ENCODE results near the gene CHST3.

The CHST3 gene

GRCh38 chr10:71995887-71996575, 31.8 kb downstream of the CHST3 start:
- no peak for DNase-seq

DNA sequence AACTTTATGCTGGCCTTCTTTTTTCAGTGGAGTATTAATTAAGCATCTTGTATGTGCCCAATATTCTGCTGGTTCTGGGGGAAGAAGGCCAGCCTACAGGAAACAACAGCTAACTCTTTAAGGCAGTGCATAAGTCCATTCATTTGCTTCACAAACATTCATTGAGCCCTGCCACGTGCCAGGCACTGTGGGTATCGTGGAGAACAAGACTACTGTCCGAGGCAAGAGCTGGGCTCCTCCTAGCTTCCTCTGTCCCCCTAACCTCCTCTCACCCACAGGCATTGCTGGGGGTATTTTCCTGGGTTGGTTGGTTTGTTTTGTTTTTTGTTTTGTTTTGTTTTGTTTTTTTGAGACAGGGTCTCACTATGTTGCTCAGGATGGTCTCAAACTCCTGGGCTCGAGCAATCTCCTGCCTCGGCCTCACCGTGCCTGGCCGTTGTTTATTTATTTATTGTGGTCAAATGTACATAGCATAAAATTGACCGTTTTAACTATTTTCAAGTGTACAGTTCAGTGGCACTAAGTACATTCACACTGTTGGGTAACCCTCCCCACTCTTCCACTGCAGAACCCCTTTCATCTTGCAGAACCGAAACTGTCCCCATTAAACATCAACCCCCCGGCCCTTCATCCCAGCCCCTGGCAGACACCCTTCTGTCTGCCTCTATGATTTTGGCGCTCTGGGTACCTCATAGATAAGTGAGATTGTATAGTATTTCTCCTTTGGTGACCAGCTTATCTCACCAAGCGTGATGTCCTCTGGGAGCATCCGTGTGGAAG, 32.6 kb downstream of the CHST3 start:
- no peak for DNase-seq

GRCh38 chr10:71998119-71998839, 34.1 kb downstream of the CHST3 start:
- no peak for DNase-seq

DNA sequence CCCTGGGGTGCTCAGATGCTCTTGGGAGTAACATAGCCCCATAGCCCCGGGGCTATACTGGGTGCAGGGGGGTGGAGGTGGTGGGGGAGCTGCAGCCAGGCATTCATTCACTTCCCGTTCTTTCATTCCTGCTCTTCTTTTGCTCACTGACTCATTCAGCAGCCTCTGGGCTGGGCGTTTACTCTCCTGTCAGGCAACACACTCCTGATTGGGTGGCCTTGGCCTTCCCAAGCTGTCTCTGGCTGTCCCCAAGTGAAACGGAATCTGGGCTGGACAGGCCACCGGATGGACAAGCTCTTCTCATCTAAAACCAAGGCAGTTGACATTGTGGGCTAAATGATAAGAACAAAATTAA, 34.6 kb downstream of the CHST3 start:
- DNase-seq: no peak

- no peak for DNase-seq
Observed at GRCh38 chr10:71999360-72000072, 35.3 kb downstream of the CHST3 start.

GRCh38 chr10:72000073-72001032, 36.2 kb downstream of the CHST3 start:
- DNase-seq: no peak

DNA sequence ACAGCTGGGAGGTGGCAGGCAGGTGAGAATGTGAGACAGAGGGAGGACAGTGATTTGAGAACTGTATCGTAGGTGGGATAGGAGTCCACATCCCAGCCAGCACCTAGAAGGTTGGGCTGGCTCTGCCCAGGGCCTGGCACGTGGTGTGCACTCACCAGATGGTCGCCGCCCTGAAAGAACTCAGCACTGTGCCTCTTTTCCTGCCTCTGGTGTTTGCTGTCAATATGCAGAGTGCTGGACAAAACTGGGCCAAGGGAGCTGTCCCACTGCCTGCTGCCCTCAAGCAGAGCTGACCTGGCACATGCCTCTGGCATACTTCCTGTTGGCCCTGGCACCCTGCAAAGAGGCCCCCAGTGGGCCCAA, 36.8 kb downstream of the CHST3 start:
- no peak for DNase-seq

GRCh38 chr10:72002354-72003295, 38.4 kb downstream of the CHST3 start:
- DNase-seq: no peak

DNA sequence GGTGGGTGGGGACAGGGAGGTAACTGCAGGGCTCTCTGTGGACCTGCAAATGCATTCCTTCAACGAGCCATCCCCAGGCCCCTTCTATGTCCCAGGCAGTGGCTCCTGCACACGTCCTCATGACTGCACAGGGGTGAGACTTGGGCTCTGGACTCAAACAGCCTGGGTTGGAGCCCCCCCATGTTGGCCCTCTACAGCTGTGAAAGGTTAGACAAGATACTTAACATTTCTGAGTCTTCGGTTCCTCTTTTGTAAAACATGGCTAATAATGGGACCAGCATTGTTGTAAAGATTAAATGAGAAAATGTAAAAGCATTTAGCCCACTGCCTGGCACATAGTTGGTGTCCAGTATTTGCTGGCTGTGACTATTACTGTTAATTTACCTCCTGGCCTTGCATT, 41.8 kb downstream of the CHST3 start:
- DNase-seq: no peak

GRCh38 chr10:72007246-72007892, 43.2 kb downstream of the CHST3 start:
- DNase-seq: no peak

DNA sequence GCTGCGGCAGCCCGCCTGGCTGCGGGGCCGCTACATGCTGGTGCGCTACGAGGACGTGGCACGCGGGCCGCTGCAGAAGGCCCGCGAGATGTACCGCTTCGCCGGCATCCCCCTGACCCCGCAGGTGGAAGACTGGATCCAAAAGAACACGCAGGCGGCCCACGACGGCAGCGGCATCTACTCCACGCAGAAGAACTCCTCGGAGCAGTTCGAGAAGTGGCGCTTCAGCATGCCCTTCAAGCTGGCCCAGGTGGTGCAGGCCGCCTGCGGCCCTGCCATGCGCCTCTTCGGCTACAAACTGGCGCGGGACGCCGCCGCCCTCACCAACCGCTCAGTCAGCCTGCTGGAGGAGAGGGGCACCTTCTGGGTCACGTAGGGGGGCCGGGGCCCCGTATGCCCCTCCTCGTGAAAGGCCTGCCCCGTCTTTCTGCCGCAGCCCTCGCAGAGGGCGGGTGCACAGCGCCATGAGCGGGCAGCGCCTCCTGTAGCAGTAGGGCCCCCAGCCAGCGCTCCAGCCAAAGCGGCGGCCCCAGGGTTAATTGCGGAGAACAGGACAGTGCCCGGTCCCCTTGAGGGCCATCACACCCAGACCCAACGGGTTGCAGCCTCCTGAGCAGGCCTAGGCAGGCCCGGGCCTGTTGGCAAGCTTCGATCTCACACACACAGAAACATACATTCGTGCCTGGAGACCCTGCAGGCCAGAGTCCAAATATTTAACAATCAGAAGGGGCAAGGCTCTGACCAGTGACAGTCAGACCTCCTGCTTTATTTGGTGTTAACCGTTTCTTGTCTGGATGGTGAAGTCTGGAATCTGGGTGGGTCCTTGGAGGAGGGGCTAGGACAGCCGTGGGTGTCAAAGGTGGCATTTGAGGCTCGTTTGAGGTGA, 44.1 kb downstream of the CHST3 start:
- DNase-seq: no peak

GRCh38 chr10:72009051-72009424, 44.8 kb downstream of the CHST3 start:
- DNase-seq: no peak

- DNase-seq: no peak
Observed at GRCh38 chr10:72009425-72010081, 45.4 kb downstream of the CHST3 start.

DNA sequence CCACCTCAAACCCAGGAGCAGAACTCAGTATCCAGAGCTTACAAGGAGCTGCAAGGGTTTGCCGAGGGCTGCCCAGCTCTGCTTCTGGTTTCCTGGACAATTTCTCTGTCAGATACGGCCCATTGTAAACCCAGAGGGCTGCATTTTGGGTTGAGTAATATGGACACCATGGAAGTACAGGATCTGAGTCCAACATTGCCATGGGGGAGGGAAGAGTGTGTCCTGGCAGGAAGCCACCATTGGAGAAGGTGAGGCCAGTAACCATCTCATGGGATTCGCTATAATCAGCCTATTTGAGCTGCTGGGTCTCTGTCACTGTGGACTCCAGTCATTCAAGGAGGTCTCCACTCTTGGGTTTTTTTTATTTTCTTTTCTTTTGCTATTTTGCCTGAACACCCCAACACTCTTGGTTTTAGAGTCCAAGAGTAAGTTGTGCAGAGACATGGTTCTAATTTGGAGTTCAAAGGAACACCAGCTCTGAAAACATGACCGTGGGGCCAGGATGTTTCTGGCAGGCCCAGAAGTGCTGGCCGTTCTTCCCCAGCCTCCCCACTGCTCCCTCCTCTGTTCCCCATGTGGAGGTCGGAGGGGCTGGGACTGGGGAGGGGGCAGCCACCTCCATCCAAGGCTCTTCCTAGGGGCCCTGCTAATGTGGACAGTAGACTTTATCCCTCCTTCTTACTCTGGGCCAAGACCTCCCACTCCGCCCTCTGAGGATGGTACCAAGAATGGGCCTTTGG, 46.2 kb downstream of the CHST3 start:
- no peak for DNase-seq

DNA sequence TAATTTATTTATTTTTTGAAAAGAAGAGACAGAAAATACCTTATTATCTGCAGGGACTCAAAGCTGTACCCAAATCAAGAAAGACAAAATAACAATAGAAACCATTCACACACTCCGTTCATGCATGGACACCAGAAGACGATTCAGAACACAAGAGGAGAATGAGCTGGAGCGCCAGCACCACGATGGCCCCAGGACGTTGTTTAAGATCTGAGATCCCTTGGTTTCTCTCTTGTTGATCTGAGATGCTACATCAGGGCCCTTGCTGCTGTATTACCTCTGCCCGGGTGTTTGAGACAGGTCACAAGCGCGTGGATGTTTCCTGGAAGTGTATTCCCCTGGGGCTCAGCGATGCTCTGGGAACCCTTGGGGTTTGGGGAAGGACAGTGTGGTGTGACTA, 46.8 kb downstream of the CHST3 start:
- no peak for DNase-seq

- DNase-seq: no peak
Observed at GRCh38 chr10:72011468-72011867, 47.3 kb downstream of the CHST3 start.

DNA sequence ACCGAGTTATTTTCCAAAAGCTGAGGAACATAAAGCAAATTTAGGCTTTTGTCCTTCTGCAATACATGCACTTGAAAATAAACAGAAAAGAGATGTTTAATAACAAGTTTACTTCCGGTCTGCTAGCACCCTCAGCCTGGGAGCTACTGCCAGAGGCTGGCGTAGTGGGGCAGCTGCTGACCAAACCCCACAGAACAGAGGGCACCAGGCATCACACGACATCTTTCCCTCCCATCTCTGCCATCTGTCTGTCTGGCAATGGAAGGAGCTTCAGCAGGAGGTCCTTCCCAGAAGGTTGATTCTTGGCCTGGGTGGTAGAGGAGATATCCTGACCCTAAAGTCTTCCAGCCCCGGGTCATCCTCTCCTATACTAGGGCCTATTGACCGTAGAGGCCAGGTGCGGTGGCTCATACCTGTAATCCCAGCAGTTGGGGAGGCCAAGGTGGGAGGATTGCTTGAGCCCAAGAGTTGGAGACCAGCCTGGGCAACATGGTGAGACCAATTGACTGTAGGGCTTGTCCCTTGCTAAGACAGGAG, 47.8 kb downstream of the CHST3 start:
- DNase-seq: no peak

GRCh38 chr10:72012796-72013195, 48.6 kb downstream of the CHST3 start:
- no peak for DNase-seq
